Measurements from ENCODE around the gene DEPDC5.

- TF ChIP-seq, protein P1, sequence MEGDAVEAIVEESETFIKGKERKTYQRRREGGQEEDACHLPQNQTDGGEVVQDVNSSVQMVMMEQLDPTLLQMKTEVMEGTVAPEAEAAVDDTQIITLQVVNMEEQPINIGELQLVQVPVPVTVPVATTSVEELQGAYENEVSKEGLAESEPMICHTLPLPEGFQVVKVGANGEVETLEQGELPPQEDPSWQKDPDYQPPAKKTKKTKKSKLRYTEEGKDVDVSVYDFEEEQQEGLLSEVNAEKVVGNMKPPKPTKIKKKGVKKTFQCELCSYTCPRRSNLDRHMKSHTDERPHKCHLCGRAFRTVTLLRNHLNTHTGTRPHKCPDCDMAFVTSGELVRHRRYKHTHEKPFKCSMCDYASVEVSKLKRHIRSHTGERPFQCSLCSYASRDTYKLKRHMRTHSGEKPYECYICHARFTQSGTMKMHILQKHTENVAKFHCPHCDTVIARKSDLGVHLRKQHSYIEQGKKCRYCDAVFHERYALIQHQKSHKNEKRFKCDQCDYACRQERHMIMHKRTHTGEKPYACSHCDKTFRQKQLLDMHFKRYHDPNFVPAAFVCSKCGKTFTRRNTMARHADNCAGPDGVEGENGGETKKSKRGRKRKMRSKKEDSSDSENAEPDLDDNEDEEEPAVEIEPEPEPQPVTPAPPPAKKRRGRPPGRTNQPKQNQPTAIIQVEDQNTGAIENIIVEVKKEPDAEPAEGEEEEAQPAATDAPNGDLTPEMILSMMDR (IDR thresholded peaks at IDR 0.05): no peak
- no peak for TF ChIP-seq POLR2A (IDR thresholded peaks at IDR 0.05)
Measured at GRCh38 chr22:31852691-31853421, 99.0 kb downstream of the DEPDC5 start.
